HepG2 (cell line): Measurements from ENCODE around the gene DRC7. TPM values are rescaled to one million over a fixed set of nuclear protein-coding genes. Genes with fewer than 3 reads are reported as not detected.

Experiments
- ATAC-seq: fragments of 200-7000 bp; cut with Tn5 transposase; 3 replicates; pipeline ENCODE4 v1.9.1; 2020; ENCODE audit warnings: mild to moderate bottlenecking, moderate library complexity
- BruUV-seq: library from RNA; stranded (reverse); fragments of 400-500 nt; replicated peaks from 2 replicates; lab custom pipeline; 2021; lab: Mats Ljungman, UMichigan
- CTCF ChIA-PET: fragments of 300-600 bp; formaldehyde crosslinking; extraction: SDS; loops from one replicate; lab custom pipeline; 2021; ENCODE audit warnings: low total read pairs, inconsistent platforms, low intra/inter-chr PET ratio; lab: Yijun Ruan, JAX
- POLR2A ChIA-PET: fragments of 350-600 bp; sonication (Branson Sonifier 250); formaldehyde crosslinking; loops from one replicate; lab custom pipeline; 2020; ENCODE audit warnings: antibody characterized with exemption, inconsistent platforms; lab: Yijun Ruan, JAX
- DNase-seq: peaks from one replicate; pipeline ENCODE4 v3.0.0-alpha.2; 2015; ENCODE audit warnings: low spot score
- FAIRE-seq: peaks from 3 replicates; lab custom pipeline; 2011; peaks lifted over from hg19 to GRCh38; lab: Jason Lieb, UNC
- H2AFZ ChIP-seq: one replicate; pipeline ENCODE4 v1.6.1; 2011; ENCODE audit warnings: low read length, inconsistent platforms
- H3K27ac ChIP-seq: fragments of 300-600 bp; 3 replicates; pipeline ENCODE4 v1.8.0; 2011; ENCODE audit warnings: mixed run types, mild to moderate bottlenecking, mixed read lengths, low read length, inconsistent platforms; ENCODE audit not compliant: insufficient read depth; ENCODE audit errors: extremely low read length
- H3K27me3 ChIP-seq, 2 experiments: fragments of 200-600 bp in 1 of 2; 2 replicates in 1 of 2; 3 replicates in 1 of 2; pipeline versions ENCODE4 v1.6.0 to v1.8.0; 2011; ENCODE audit warnings: low read length in 2 of 2, mild to moderate bottlenecking in 2 of 2, moderate library complexity in 2 of 2, inconsistent platforms in 1 of 2; ENCODE audit not compliant: insufficient read depth in 2 of 2, control insufficient read depth in 1 of 2
- H3K36me3 ChIP-seq, 2 experiments: fragments of 200-600 bp in 1 of 2; replicated peaks in 1 of 2; 2 replicates in 1 of 2; 3 replicates in 1 of 2; pipeline versions ENCODE4 v1.5.1 to v1.8.0; 2011; ENCODE audit warnings: low read length in 2 of 2, inconsistent platforms in 1 of 2; ENCODE audit not compliant: insufficient read depth in 2 of 2, control insufficient read depth in 1 of 2
- H3K4me1 ChIP-seq: 2 replicates; pipeline ENCODE4 v1.5.1; 2012; ENCODE audit warnings: low read length, inconsistent platforms; ENCODE audit not compliant: insufficient read depth
- H3K4me2 ChIP-seq: 2 replicates; pipeline ENCODE4 v1.6.0; 2011; ENCODE audit warnings: low read depth, low read length, inconsistent platforms
- H3K4me3 ChIP-seq, 3 experiments: fragments of 200-600 bp in 1 of 3; sonication (generic), shearing (Covaris generic) in 1 of 3; replicated peaks in 1 of 3; 2 replicates each; pipeline ENCODE4 v1.5.1; 2011 to 2016; ENCODE audit warnings: low read length in 3 of 3, inconsistent platforms in 2 of 3, low read depth in 2 of 3, mild to moderate bottlenecking in 2 of 3, control low read depth in 1 of 3, mixed read lengths in 1 of 3; ENCODE audit not compliant: insufficient read depth in 1 of 3
- H3K79me2 ChIP-seq: one replicate; pipeline ENCODE4 v1.6.1; 2011; ENCODE audit warnings: low read length, inconsistent platforms; ENCODE audit not compliant: insufficient read depth
- H3K9ac ChIP-seq: 2 replicates; pipeline ENCODE4 v1.6.0; 2011; ENCODE audit warnings: mild to moderate bottlenecking, low read depth, low read length, inconsistent platforms; ENCODE audit not compliant: insufficient read depth
- H3K9me3 ChIP-seq: 2 replicates; pipeline ENCODE4 v1.5.1; 2012; ENCODE audit warnings: mild to moderate bottlenecking, low read length
- H4K20me1 ChIP-seq: 2 replicates; pipeline ENCODE4 v1.6.0; 2011; ENCODE audit warnings: inconsistent platforms, mild to moderate bottlenecking, low read length, moderate library complexity; ENCODE audit not compliant: insufficient read depth
- RXRB ChIP-seq: IDR thresholded peaks from 2 replicates; pipeline ENCODE4 v1.6.1; 2016; ENCODE audit warnings: borderline replicate concordance, missing genetic modification reagents, missing compliant biosample characterization
- SPEN ChIP-seq: sonication (generic); formaldehyde crosslinking; IDR thresholded peaks from 2 replicates; pipeline ENCODE4 v1.5.1; 2020; ENCODE audit warnings: low read depth, mild to moderate bottlenecking, missing genetic modification reagents
- TMF1 ChIP-seq: sonication (generic); formaldehyde crosslinking; IDR thresholded peaks from 2 replicates; pipeline ENCODE4 v1.8.1; 2022; ENCODE audit warnings: low read depth, missing genetic modification reagents
- ZNF572 ChIP-seq: sonication (generic); formaldehyde crosslinking; IDR thresholded peaks from 2 replicates; pipeline ENCODE4 v1.5.1; 2020; ENCODE audit warnings: mild to moderate bottlenecking, missing genetic modification reagents
- ZNF781 ChIP-seq: sonication (generic); formaldehyde crosslinking; IDR thresholded peaks from 2 replicates; pipeline ENCODE4 v1.5.1; 2020; ENCODE audit warnings: borderline replicate concordance, mild to moderate bottlenecking, missing genetic modification reagents; ENCODE audit errors: not compliant biosample characterization
- ZSCAN21 ChIP-seq: sonication (generic); formaldehyde crosslinking; IDR thresholded peaks from 2 replicates; pipeline ENCODE4 v1.8.0; 2022; ENCODE audit warnings: mild to moderate bottlenecking, missing genetic modification reagents, moderate library complexity, borderline replicate concordance
- WGBS: methylation state at CpG from one replicate; pipeline ENCODE4 v1.1.6; 2017; ENCODE audit warnings: low lambda C conversion rate; 5-methylcytosine and 5-hydroxymethylcytosine counted together
- in situ Hi-C: cut with HindIII; loops from 2 replicates; pipeline ENCODE4 v1.10.0; 2017; ENCODE audit warnings: low pct_unique_long_range_greater_than_20kb; ENCODE audit not compliant: extremely low pct_ligation_motif_present
- intact Hi-C: fragments of 100-400 bp; cut with micrococcal nuclease; formaldehyde crosslinking; loops from one replicate; pipeline ENCODE4 v1.10.0; 2022; ENCODE audit not compliant: unreplicated experiment
- polyA plus RNA-seq, 8 experiments: library from polyadenylated mRNA; depleted of rRNA in 3 of 8; stranded (reverse) in 7 of 8; unstranded in 1 of 8; fragments of >200 nt; fragmentation: Illumina TruSeq in 4 of 8; extraction: Trizol in 4 of 8; gene quantifications; 2 replicates each; pipeline versions ENCODE4 v1.2.1 to v1.2.3, GENCODE V29; 2011 to 2016; ENCODE audit warnings: low read depth in 4 of 8, missing spikeins in 1 of 8, mixed read lengths in 1 of 8; ENCODE audit not compliant: insufficient read depth in 1 of 8
- total RNA-seq, 5 experiments: library from RNA; depleted of rRNA; stranded (reverse); fragments of >200 nt; fragmentation: Illumina TruSeq; extraction: Trizol; gene quantifications; 2 replicates each; pipeline ENCODE4 v1.2.3, GENCODE V29; 2016; ENCODE audit warnings: low read depth in 1 of 5
- TF ChIP-seq, protein P1 (sequence below): sonication (generic); formaldehyde crosslinking; IDR thresholded peaks from 2 replicates; pipeline ENCODE4 v1.5.0; 2020; ENCODE audit warnings: mild to moderate bottlenecking, missing genetic modification reagents, moderate library complexity
- TF ChIP-seq, protein P2 (sequence below): sonication (generic); formaldehyde crosslinking; IDR thresholded peaks from 2 replicates; pipeline ENCODE4 v1.5.0; 2020; ENCODE audit warnings: mild to moderate bottlenecking, missing genetic modification reagents

Gene DRC7
- total and polyA plus RNA-seq, 2 of the 13 experiments (the other 11 are each of a cell fraction or from before 2014, with no cell fraction given) = 2.7 to 3.4 TPM

DNA sequence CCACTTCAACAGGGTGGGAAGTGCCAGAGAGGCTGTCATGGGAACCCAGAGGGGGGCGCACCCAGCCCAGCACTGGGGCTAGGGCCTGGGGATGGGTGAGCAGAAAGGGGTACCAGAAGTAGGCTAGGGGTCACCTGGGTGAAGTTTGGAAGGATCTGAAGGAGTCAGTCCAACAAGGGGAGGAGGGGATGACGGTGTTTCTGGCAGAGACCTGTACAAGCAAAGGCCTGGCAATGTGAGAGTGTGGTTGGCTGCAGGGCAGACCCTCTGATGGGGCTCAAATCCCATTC is 27.5 kb downstream of the DRC7 start (continued):
- TF ChIP-seq, protein P1, sequence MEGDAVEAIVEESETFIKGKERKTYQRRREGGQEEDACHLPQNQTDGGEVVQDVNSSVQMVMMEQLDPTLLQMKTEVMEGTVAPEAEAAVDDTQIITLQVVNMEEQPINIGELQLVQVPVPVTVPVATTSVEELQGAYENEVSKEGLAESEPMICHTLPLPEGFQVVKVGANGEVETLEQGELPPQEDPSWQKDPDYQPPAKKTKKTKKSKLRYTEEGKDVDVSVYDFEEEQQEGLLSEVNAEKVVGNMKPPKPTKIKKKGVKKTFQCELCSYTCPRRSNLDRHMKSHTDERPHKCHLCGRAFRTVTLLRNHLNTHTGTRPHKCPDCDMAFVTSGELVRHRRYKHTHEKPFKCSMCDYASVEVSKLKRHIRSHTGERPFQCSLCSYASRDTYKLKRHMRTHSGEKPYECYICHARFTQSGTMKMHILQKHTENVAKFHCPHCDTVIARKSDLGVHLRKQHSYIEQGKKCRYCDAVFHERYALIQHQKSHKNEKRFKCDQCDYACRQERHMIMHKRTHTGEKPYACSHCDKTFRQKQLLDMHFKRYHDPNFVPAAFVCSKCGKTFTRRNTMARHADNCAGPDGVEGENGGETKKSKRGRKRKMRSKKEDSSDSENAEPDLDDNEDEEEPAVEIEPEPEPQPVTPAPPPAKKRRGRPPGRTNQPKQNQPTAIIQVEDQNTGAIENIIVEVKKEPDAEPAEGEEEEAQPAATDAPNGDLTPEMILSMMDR (CRISPR knock-in tag) = peak; percentile 69

DNA sequence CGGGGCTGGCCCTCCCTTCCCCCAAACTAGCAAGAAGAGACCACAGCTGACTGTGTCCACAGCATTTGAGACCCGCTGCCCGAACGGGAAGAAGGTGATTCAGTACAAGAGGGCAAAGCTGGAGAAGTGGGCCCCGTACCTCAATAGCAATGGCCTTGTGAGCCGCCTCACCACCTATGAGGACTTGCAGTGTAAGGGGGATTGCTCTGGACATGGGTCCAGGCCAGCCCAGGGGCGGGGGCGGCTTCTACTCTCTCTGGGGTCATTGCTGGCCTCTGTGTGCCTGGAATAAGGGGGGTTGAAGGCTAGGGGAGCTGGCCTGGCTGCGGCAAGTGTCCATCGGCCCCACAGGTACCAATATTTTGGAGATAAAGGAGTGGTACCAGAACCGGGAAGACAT is 28.0 kb downstream of the DRC7 start:
- Histone ChIP-seq H2AFZ (no peak overlapping the region), H3K9ac (no peak overlapping the region), H3K4me2 (0 out of 2 replicates have a peak overlapping the region, but pooled peaks have one; percentile 4), H4K20me1 (no peaks in the 10 kb centered on the region), H3K36me3 (no peaks in the 10 kb centered on the region), H3K4me3 (no peak overlapping the region), H3K9me3 (no peaks in the 10 kb centered on the region), H3K4me1 (peaks cover 29% of the 10 kb centered on the region), H3K27ac (no peak overlapping the region), H3K27me3 (no peaks in the 10 kb centered on the region), H3K79me2 (no peaks in the 10 kb centered on the region)
- FAIRE-seq = no peak
- no TSS peak for BruUV-seq
- DNase-seq = no peak
- in situ Hi-C loops = no loop called here
- ChIA-PET POLR2A (interaction anchor here (0.7 to 1.0 kb wide), 3 partner anchors 13 to 19 kb away, joined by 3 to 4 read pairs (median 4); partner anchors contain the start of gene KATNB1), CTCF (interaction anchor here (1.4 to 2.5 kb wide), 4 partner anchors 74 to 283 kb away, joined by 3 to 11 read pairs (median 8); no protein-coding TSS in a partner anchor)
- intact Hi-C loops = loop anchor here (5.0 kb wide), 1 partner anchor 60 kb away; no protein-coding TSS in a partner anchor
- TF ChIP-seq SPEN (CRISPR knock-in tag) = no peak
- 0 out of 2 replicates have a peak, but pooled peaks have one; percentile 26 for TF ChIP-seq ZSCAN21
- WGBS = 40% methylated on average over 10 of the region's 11 CpGs
- ATAC-seq = peak; percentile 4; the same call in 2 of the 3 replicates

DNA sequence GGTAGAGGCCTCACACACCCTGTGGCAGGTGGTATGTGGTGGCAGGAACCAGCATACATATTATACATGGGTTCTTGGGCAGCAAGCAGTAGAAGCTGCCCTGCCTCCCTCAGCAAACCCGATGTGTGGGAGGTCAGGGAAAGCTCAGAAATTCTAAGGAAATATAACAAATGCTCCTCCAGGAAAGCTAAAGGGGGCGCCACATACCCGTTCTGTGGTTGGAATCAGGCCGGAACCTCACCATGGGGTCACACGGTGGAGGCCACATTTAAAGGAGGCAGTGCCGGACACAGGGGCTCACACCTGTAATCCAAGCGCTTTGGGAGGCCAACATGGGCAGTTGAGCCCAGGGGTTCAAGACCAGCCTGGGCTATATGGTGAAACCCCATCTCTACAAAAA is 28.6 kb downstream of the DRC7 start:
- Histone ChIP-seq H3K9me3 (no peaks in the 10 kb centered on the region), H3K79me2 (no peaks in the 10 kb centered on the region), H3K27ac (no peak overlapping the region), H3K4me2 (0 out of 2 replicates have a peak overlapping the region, but pooled peaks have one; percentile 4), H2AFZ (no peak overlapping the region), H3K4me3 (no peak overlapping the region), H4K20me1 (no peaks in the 10 kb centered on the region), H3K4me1 (peaks cover 29% of the 10 kb centered on the region), H3K36me3 (no peaks in the 10 kb centered on the region), H3K9ac (no peak overlapping the region), H3K27me3 (no peaks in the 10 kb centered on the region)
- WGBS = 30% methylated on average over 7 of the region's 7 CpGs
- DNase-seq = peak; percentile 42
- in situ Hi-C loops (no loop called here), intact Hi-C loops (loop anchor here (5.0 kb wide), 1 partner anchor 59 kb away; no protein-coding TSS in a partner anchor)
- POLR2A ChIA-PET = interaction anchor here (0.7 to 1.0 kb wide), 3 partner anchors 12 to 19 kb away, joined by 3 to 4 read pairs (median 4); partner anchors contain the start of gene KATNB1
- ATAC-seq = peak; percentile 20; the same call in 2 of the 3 replicates
- CTCF ChIA-PET = interaction anchor here (0.9 to 2.5 kb wide), 5 partner anchors 59 to 282 kb away, joined by 3 to 11 read pairs (median 5); no protein-coding TSS in a partner anchor
- no TSS peak for BruUV-seq
- FAIRE-seq = no peak
- TF ChIP-seq TMF1 (no peak), ZNF572 (no peak), ZNF781 (CRISPR knock-in tag) (no peak), RXRB (peak; percentile 28; the same call in 1 of the 2 replicates)
- TF ChIP-seq, protein P1 (CRISPR knock-in tag) = peak; percentile 72
- TF ChIP-seq, protein P2, sequence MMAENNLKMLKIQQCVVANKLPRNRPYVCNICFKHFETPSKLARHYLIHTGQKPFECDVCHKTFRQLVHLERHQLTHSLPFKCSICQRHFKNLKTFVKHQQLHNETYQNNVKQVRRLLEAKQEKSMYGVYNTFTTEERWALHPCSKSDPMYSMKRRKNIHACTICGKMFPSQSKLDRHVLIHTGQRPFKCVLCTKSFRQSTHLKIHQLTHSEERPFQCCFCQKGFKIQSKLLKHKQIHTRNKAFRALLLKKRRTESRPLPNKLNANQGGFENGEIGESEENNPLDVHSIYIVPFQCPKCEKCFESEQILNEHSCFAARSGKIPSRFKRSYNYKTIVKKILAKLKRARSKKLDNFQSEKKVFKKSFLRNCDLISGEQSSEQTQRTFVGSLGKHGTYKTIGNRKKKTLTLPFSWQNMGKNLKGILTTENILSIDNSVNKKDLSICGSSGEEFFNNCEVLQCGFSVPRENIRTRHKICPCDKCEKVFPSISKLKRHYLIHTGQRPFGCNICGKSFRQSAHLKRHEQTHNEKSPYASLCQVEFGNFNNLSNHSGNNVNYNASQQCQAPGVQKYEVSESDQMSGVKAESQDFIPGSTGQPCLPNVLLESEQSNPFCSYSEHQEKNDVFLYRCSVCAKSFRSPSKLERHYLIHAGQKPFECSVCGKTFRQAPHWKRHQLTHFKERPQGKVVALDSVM (CRISPR knock-in tag) = peak; percentile 91
